Measurements from ENCODE around the gene TMEM132E.

Gene TMEM132E

GRCh38 chr17:34569591-34569990, 9.8 kb upstream of the TMEM132E start:
- DNase-seq, result no peak

DNA sequence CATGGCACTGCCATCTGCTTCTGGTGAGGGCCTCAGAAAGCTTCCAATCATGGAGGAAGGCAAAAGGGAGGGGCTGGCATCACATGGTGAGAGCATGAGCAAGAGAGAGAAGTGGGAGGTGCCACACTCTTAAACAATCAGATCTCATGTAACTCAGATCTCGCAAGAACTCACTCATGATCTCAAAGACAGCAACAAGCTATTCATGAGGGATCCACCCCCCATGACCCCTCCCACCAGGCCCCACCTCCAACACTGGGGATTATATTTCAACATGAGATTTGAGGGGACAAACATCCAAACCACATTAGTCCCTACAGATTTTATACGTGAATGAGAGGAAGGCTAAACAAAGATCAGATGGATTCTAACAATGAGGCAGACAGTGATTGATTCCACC, 8.9 kb upstream of the TMEM132E start:
- DNase-seq, result no peak

- DNase-seq, result no peak
Observed at GRCh38 chr17:34571428-34572130, 7.8 kb upstream of the TMEM132E start.

DNA sequence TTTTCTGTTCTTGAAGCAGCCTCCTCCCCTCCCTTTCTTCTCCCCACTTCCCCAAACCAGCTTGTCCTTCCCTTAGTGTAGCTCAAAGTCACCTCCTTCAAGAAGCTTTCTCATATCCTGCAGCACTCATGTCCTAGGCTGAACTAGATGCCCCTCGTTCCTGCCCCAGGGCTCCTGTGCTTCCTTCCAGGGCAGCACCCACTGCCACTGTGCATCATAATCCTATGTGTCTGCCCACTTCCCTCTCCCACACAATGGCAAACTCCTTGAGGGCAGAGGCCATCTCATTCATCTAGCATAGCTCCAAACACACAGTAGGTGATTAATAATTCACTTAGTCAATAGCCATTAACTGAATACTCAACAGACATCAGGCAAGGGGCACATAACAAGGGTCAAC, 6.9 kb upstream of the TMEM132E start:
- no peak for DNase-seq

DNA sequence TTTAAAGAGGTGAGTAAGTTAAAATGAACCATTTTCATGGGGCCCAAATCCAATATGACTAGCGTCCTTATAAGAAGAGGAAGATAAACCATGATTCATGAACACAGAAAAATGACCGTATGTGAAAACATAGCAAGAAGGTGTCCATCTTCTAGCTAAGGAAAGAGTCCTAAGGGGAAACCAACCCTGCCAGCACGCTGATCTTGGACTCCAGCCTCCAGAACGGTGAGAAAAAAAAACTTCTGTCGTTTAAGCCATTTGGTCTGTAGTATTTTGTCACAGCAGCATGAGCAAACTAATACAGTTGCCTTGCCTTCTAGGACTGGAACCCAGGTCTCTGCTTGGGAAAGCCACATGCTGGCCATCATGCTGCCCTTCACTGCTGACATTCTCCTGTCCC, 4.2 kb upstream of the TMEM132E start:
- DNase-seq, result no peak

GRCh38 chr17:34578016-34578415, 1.4 kb upstream of the TMEM132E start:
- DNase-seq, result no peak

GRCh38 chr17:34578656-34579016, 746 bp upstream of the TMEM132E start:
- DNase-seq, result no peak

DNA sequence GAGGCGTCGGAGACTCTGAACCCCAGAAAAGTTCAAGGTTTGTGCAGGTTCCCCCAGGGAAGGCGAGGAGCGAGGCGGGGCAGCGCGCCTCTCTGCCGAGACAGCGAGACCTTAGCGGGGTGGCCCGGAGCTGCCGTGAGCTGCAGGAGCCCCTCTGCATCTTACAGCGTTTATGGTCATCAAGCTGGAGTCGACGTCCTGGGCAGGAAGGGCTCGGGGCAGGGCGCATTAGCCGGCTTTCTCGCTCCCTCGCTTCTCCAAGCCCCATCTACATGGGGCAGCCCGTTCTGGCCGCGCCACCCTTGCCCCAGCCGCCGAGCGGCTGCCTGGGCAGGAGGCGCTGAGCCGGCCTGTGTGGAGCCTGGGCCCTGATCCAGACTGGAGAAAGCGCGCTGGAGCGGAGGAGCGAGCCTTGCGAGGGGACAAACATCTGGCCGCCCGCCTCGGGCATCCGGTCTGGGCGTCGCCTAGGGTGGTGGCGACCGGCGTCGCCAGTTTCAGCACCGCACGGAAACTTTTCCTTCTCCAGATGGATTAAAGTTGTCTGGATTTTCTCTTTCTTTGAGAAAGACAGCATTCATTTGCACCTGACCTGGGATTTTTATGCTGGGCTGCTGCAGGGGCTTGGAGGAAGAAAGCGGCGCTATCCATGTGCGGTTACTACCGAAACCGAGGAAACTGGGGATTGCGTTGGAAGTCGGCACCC, 750 bp downstream of the TMEM132E start:
- peak; percentile 39 for DNase-seq

DNA sequence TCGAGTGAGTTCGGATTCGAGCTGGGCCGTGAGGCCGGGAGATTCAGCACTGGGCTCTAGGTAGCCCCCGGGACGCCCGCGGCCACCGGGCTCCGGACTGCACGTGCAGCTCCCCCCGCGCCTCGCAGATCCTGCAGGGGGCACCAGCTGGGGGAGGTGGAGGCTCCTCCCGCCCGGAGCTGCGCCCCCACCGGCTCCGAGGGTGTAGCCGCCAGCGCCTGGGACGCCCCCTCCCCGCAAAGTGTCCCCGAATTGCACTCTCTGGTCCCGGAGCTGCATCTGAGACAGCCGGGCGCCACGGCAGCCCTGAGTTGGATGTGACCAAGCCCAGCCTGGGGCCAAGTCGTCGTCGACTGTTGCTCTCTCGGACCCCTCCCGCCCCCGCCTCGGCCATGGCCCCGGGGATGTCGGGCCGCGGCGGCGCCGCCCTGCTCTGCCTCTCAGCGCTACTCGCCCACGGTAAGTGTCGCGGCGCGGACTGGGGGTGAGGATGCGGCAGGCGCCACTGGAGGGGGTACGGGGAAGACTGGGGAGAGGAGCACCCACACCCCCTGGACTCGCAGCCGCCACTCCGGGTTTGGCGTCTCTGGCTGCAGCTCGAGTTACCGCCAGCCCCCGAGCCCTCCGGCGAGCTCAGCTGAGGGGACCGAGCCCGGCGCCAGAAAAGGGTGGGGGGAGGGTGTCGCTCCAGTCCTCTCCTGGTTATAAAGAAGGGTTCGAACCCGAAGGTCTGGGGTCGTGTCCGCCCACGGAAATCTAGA, 1.5 kb downstream of the TMEM132E start:
- peak; percentile 41 for DNase-seq

GRCh38 chr17:34581446-34582184, 2.2 kb downstream of the TMEM132E start:
- DNase-seq, result no peak

GRCh38 chr17:34582185-34582900, 3.0 kb downstream of the TMEM132E start:
- no peak for DNase-seq

DNA sequence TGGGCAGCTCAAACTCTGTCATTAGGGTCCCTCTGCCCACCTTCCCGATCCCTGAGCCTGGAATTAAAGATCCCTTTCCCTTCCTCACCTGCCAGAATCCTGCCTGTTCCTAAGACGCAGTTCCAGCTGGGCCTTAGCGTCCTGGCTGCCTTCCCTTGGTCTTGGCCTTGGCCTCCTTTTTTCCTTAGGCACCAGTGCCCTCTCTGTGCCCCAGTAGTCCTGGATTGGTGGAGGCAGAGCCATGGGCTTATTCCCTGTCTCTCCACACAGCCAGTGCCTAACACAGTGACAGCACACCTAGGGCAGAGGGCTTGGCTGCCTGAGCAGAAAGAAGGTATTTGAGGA, 3.5 kb downstream of the TMEM132E start:
- no peak for DNase-seq

DNA sequence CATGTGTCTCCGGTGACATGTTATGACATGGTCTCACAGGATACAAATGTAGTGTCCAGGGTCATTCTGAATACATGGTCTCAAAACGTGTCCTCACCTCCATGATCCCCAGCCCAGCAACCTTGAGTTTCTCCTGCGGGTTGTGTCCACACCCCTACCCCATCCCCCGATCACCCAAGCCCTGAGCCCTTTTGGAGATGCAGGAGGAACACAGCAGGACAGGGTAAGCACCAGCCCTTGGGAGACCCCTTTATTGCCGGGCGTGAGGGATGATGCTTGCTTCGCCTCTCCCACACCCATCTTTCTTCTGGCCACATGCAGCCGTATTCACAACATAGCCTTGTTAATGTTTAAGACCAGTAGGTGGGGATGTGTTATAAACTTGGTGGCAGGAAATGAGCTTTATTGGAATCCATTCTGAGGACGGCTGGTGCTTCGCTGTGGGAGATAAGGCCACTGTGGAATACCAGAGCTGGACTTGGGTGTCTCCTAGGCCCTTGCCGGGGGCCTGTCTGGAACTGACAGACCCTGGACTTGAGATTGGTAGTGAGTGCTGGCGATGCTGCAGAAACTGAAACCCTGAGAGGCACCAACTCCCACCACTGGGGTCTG, 5.5 kb downstream of the TMEM132E start:
- no peak for DNase-seq

DNA sequence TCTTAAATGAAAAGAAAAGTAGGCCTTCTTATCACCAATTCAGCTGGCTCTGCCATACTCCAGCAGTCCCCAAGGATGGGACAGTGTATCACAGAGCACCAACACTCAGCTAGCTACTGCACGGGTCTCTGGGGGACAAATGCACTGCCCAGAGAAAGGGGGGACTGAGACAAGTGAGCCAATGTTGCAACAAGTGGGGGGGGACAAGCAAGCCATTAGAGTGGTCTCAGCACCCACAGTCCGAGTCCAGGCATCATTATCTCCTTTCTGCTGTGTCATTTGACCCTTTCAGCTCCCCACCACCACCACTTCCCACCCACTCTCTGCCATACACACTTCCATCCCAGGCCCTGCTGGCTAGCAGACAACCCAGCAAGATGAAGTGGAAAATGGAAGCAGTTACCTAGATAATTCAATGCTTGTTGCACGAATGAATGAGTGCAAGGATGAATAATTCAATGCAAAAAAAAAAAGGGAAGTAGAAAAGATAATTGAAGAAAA, 7.0 kb downstream of the TMEM132E start:
- DNase-seq, result no peak

DNA sequence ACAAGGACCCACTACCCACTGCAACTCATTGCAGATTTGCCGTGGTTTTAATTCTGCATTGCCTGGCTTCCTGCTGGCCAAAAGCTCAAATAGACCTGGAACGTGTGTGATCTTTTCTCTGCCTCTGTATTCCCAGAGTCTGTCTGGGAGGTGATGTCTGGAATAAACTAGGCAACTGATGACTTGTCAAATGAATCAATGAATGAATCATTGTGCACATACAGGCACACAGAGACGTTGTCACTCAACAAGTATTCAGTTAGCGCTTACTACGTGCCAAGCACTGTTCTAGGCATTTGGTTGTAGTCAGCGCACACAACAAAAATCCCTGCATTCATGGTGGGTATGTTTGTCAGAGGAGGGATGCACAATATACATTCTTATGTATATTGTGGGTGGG, 8.9 kb downstream of the TMEM132E start:
- no peak for DNase-seq

DNA sequence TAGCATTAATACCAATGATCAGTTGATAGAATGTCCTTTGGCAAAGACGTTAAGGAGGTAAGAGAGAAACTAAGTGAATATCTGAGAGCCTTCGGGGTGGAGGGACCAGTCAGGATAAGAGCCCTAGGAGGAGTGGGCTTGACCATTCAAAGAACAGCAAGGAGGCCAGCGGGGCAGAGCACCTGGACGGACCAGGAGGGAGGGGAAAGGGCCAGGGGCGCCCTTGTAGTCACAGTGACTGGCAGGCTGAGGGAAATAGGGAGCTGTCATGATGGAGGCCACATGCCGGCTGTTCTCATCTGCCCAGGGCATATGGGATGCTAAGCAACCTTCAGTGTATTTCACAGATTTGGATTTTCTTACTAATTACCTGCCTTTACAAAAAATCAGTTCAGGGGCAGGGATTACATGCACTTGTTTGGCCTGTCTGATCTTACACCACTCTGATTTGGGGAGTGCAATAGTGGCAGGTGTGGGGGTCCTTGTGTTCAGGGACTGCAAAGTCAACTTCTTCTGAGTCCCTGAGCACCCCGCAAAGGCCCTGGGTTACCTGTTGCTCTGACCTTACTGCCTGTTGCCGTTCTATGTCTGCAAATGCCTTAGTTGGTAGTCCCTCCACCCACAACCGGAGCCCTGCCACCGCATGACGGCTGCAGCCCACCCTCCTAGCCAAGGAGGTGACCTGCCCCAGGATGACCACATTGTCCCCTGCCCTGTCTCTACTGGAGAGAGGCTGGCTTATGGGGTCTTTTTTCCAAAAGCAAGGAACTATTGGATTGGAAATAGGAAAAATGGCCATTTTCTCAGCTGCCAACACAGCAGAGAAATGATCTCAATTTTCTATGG, 10.0 kb downstream of the TMEM132E start:
- no peak for DNase-seq

- no peak for DNase-seq
Observed at GRCh38 chr17:34592002-34592401, 12.6 kb downstream of the TMEM132E start.

GRCh38 chr17:34596920-34597319, 17.5 kb downstream of the TMEM132E start:
- no peak for DNase-seq

- DNase-seq, result no peak
Observed at GRCh38 chr17:34598161-34598776, 18.9 kb downstream of the TMEM132E start.

GRCh38 chr17:34601416-34601815, 22.0 kb downstream of the TMEM132E start:
- no peak for DNase-seq

GRCh38 chr17:34603974-34604373, 24.6 kb downstream of the TMEM132E start:
- DNase-seq, result no peak
